Measurements from ENCODE around the gene GNAZ. TPM values are rescaled to one million over a fixed set of nuclear protein-coding genes. Genes with fewer than 3 reads are reported as not detected.

GNAZ gene
- polyA plus RNA-seq, 2 of the 4 experiments (the other 2 are of a cell fraction) = 1.9 to 2.5 TPM

DNA sequence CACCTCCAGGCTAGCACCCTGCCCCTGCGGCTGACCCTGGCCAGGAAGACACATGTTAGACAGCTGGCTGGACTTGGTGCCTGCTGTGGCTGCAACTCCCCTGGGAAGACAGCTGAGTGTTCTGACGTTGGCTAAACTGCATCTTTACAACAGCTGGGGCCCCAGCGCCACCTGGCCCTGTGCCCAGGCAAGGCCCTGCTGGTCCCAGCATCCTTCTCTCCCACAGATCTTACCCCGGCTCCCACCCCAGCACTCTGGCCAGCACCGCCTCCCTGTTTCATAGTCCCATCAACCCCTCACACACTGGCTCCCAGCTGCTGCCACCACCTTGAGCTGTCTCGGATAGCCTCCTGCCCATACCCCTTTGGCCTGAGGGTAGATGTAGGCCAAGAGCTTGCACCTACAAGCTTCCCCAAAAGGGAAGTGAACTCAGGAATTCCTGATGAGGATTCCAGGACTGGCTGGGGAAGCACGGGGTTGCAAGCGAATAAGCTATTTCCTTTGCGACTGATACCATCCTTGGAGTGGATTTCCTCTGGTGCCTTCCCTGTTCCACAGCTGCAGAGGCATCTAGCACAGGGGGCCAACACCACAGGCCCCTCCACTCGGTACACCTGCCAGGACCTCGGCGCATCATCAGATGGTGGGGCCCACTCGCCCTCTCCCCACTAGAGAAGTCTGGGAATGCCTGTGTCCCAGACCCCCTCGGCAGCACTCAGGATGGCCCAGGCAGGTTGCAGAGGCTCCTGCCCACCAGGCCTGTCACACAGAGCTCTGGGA, 42.9 kb downstream of the GNAZ start (continued):
- TF ChIP-seq RNF2 (IDR thresholded peaks at IDR 0.05; ENCODE audit: borderline replicate concordance, low read depth) (no peak), CHD4 (IDR thresholded peaks at IDR 0.05; ENCODE audit: borderline replicate concordance) (no peak), NFE2L2 (conservative IDR thresholded peaks at IDR 0.05; ENCODE audit: low read length) (no peak), ZFP36 (IDR thresholded peaks at IDR 0.05; ENCODE audit: borderline replicate concordance, partially characterized antibody) (no peak)
- TF ChIP-seq, protein P1, sequence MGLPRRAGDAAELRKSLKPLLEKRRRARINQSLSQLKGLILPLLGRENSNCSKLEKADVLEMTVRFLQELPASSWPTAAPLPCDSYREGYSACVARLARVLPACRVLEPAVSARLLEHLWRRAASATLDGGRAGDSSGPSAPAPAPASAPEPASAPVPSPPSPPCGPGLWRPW (IDR thresholded peaks at IDR 0.05) = no peak

DNA sequence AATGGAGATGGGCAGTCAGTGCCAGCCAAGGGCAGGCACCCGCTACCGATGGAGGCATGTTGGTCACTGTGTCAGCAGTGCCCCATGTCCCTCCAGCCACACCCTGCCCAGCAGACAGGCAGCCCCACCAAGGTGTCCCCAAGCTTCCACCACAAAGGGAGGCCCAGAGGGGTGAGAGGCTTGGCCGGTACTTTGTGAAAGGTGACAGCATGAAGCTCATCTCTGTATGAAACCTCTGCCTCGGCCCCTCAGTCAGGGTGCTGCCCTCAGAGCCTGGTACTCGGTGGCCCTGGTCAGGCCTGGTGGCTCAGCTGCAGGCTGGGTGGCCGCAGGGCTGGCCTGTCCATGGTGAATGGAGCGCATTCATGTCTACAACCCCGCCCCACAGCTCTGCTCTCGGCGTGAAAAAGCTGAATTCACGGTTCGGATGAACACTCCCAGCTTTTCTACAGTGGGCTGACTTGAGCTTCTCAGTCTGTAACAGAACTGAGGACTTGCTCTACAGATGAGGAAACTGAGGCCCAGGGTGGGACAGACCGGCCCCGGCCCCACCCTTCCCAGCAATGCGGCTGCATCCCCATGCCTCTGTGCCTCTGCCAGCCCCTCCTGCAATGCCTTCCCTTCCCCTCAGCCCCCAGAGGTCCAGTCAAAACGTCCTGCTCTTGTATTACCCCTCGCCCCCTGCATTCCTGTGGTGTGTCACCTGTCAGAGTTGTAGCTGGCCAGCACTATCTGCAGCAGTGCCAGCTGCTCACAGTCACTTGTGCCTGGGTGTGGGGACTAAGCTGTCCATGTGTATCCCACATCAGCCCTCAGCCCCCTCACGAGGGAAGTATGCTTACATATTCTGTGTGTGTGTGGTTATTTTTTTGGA, 43.8 kb downstream of the GNAZ start:
- Histone ChIP-seq H3K4me2 (no peak overlapping the region), H3K9me3 (no peaks in the 10 kb centered on the region), H3K27ac (no peak overlapping the region), H3K4me3 (no peak overlapping the region), H3K4me1 (no peaks in the 10 kb centered on the region)
- FAIRE-seq (no peak), ATAC-seq (no peak), DNase-seq (ENCODE audit: low read depth in 1 of 2, low spot score in 1 of 2) (no peak)
- CTCF ChIA-PET = interaction anchor here (1.0 to 3.7 kb wide), 4 partner anchors 14 to 154 kb away, joined by 3 to 19 read pairs (median 4); no protein-coding TSS in a partner anchor
- TF ChIP-seq MYC (IDR thresholded peaks at IDR 0.05; ENCODE audit: borderline replicate concordance, low read length) (no peak), RCOR1 (IDR thresholded peaks at IDR 0.05; ENCODE audit: low read depth, low read length) (no peak), GATA3 (IDR thresholded peaks at IDR 0.05; ENCODE audit: borderline replicate concordance) (no peak), TFCP2L1 (CRISPR knock-in tag; IDR thresholded peaks at IDR 0.05) (no peak), BHLHE40 (IDR thresholded peaks at IDR 0.05; ENCODE audit: low read depth, low read length) (no peak), RNF2 (IDR thresholded peaks at IDR 0.05; ENCODE audit: borderline replicate concordance, low read depth) (no peak), NR3C1 (IDR thresholded peaks at IDR 0.05) (no peak)
- TF ChIP-seq, protein P2, sequence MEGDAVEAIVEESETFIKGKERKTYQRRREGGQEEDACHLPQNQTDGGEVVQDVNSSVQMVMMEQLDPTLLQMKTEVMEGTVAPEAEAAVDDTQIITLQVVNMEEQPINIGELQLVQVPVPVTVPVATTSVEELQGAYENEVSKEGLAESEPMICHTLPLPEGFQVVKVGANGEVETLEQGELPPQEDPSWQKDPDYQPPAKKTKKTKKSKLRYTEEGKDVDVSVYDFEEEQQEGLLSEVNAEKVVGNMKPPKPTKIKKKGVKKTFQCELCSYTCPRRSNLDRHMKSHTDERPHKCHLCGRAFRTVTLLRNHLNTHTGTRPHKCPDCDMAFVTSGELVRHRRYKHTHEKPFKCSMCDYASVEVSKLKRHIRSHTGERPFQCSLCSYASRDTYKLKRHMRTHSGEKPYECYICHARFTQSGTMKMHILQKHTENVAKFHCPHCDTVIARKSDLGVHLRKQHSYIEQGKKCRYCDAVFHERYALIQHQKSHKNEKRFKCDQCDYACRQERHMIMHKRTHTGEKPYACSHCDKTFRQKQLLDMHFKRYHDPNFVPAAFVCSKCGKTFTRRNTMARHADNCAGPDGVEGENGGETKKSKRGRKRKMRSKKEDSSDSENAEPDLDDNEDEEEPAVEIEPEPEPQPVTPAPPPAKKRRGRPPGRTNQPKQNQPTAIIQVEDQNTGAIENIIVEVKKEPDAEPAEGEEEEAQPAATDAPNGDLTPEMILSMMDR (IDR thresholded peaks at IDR 0.05) = no peak
- TF ChIP-seq, protein P3, sequence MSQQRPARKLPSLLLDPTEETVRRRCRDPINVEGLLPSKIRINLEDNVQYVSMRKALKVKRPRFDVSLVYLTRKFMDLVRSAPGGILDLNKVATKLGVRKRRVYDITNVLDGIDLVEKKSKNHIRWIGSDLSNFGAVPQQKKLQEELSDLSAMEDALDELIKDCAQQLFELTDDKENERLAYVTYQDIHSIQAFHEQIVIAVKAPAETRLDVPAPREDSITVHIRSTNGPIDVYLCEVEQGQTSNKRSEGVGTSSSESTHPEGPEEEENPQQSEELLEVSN (IDR thresholded peaks at IDR 0.05; ENCODE audit: borderline replicate concordance, low read depth) = no peak
- POLR2A ChIA-PET = no interaction called here
- WGBS (ENCODE audit: missing lambda C conversion rate) = 70% methylated on average over 6 of the region's 18 CpGs

DNA sequence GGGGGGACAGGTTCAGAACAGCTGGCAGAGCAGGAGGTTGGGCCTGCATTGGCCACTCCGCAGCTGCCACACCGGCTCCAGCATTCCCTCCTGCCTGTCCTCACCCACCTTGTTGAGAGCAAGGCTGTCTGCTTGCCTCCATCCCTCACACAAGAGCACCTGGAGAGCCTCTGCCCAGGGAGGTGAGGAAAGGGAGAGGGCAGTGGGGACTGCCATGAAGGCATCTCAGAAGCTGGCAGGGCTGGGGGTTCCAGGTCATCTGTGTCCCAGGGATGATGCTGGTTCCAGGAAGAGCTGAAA, 44.4 kb downstream of the GNAZ start:
- no peak for DNase-seq (ENCODE audit: low read depth in 1 of 2, low spot score in 1 of 2)
- Histone ChIP-seq H3K4me3 (no peak overlapping the region), H3K27ac (no peak overlapping the region), H3K4me2 (no peak overlapping the region), H3K9me3 (no peaks in the 10 kb centered on the region), H3K4me1 (no peaks in the 10 kb centered on the region)
- ChIA-PET POLR2A (no interaction called here), CTCF (interaction anchor here (1.0 to 3.7 kb wide), 4 partner anchors 10 to 155 kb away, joined by 3 to 19 read pairs (median 4); no protein-coding TSS in a partner anchor)
- no peak for FAIRE-seq
- WGBS (ENCODE audit: missing lambda C conversion rate) = 83% methylated on average over 1 of the region's 2 CpGs
- no peak for ATAC-seq
- TF ChIP-seq ZNF302 (CRISPR knock-in tag; IDR thresholded peaks at IDR 0.05) (no peak), NFE2L2 (conservative IDR thresholded peaks at IDR 0.05; ENCODE audit: low read length) (no peak), EHMT2 (IDR thresholded peaks at IDR 0.05; ENCODE audit: low read depth) (no peak), GATA3 (IDR thresholded peaks at IDR 0.05; ENCODE audit: borderline replicate concordance) (no peak), ESRRA (IDR thresholded peaks at IDR 0.05; ENCODE audit: borderline replicate concordance, low read length) (no peak), FOSB (CRISPR knock-in tag; IDR thresholded peaks at IDR 0.05) (no peak), CHD4 (IDR thresholded peaks at IDR 0.05; ENCODE audit: borderline replicate concordance) (no peak)
- TF ChIP-seq, protein P3 (IDR thresholded peaks at IDR 0.05; ENCODE audit: borderline replicate concordance, low read depth) = no peak
- TF ChIP-seq, protein P4, sequence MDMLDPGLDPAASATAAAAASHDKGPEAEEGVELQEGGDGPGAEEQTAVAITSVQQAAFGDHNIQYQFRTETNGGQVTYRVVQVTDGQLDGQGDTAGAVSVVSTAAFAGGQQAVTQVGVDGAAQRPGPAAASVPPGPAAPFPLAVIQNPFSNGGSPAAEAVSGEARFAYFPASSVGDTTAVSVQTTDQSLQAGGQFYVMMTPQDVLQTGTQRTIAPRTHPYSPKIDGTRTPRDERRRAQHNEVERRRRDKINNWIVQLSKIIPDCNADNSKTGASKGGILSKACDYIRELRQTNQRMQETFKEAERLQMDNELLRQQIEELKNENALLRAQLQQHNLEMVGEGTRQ (IDR thresholded peaks at IDR 0.05) = no peak
- TF ChIP-seq, protein P2 (IDR thresholded peaks at IDR 0.05) = no peak
- TF ChIP-seq, protein P5, sequence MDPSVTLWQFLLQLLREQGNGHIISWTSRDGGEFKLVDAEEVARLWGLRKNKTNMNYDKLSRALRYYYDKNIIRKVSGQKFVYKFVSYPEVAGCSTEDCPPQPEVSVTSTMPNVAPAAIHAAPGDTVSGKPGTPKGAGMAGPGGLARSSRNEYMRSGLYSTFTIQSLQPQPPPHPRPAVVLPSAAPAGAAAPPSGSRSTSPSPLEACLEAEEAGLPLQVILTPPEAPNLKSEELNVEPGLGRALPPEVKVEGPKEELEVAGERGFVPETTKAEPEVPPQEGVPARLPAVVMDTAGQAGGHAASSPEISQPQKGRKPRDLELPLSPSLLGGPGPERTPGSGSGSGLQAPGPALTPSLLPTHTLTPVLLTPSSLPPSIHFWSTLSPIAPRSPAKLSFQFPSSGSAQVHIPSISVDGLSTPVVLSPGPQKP (IDR thresholded peaks at IDR 0.05; ENCODE audit: low read depth, low read length) = no peak

Measured in A549 (cell line).